Measurements from ENCODE around the gene NT5DC4. TPM values are rescaled to one million over a fixed set of nuclear protein-coding genes. Genes with fewer than 3 reads are reported as not detected.
A peak's percentile ranks its signal among the peaks of the same experiment; 100 is the strongest.

The NT5DC4 gene
- total and polyA plus RNA-seq, 2 experiments from 2014 or later, result 0.79 to 2.7 TPM

DNA sequence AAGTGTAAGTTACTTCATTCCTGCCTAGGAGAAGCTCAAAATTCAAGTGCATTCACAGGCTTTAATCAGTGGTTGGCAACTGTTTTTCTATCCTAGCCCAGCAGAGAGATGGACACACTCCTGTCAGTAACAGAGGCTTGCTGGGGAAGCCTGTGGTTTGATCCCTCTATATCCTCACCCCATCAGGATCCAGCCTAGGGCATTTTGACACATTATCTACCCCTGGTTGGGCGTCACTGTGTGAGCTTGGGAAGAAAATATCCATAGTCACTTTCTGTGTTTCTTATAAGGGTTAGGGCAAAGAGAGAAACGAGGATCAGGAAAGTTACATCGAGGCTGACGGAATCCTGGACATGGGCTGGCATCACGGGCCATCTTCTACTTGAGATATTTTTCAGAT, 10.0 kb downstream of the NT5DC4 start:
- Histone ChIP-seq H3K4me2 (no peak overlapping the region), H3K9me2 (replicated peaks; ENCODE audit: insufficient read depth) (no peaks in the 10 kb centered on the region), H3K27ac (no peak overlapping the region), H3K79me2 (no peaks in the 10 kb centered on the region), H3K4me3 (no peak overlapping the region), H3K27me3 (no peaks in the 10 kb centered on the region), H3K36me3 (replicated peaks; ENCODE audit: insufficient read depth, low read depth) (no peaks in the 10 kb centered on the region), H3K4me1 (ENCODE audit: insufficient read depth) (peaks cover 3% of the 10 kb centered on the region), H2AFZ (no peak overlapping the region), H4K20me1 (ENCODE audit: insufficient read depth, poor library complexity, severe bottlenecking) (no peaks in the 10 kb centered on the region), H3K9me3 (ENCODE audit: low read depth) (no peaks in the 10 kb centered on the region)
- DNase-seq (ENCODE audit: low spot score), result no peak
- WGBS (ENCODE audit: low lambda C conversion rate, missing lambda C conversion rate), result 87% methylated on average over 5 of the region's 5 CpGs
- TF ChIP-seq EZH2phosphoT487 (IDR thresholded peaks at IDR 0.05; ENCODE audit: low read depth, severe bottlenecking, unreplicated experiment) (no peak), CTCF (IDR thresholded peaks at IDR 0.05; ENCODE audit: poor library complexity) (no peak), EZH2 (IDR thresholded peaks at IDR 0.05; ENCODE audit: borderline replicate concordance) (no peak)

DNA sequence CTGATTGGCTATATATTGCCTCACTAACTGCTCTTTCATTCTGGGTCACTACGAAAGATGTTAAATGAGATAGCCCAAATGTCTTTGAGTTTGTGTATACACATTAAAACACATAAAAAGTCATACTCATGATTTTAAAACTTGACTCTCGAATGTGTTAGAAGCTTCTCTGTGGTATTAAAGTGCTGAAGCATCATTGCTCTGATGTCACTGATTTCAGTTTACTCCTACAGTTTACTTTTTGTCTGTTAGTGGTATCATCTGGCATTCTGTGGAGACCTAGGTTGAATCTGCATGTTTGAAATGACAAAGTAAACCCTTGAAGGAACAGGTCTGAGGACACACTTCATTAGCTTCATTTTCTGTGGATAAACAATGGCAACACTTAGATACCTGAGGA, 10.7 kb downstream of the NT5DC4 start:
- TF ChIP-seq EZH2phosphoT487 (IDR thresholded peaks at IDR 0.05; ENCODE audit: low read depth, severe bottlenecking, unreplicated experiment), result no peak
- TF ChIP-seq CTCF (IDR thresholded peaks at IDR 0.05; ENCODE audit: poor library complexity), result no peak
- no peak for TF ChIP-seq EZH2 (IDR thresholded peaks at IDR 0.05; ENCODE audit: borderline replicate concordance)
- Histone ChIP-seq H2AFZ (no peak overlapping the region), H3K4me3 (no peak overlapping the region), H3K9me3 (ENCODE audit: low read depth) (no peaks in the 10 kb centered on the region), H3K27me3 (no peaks in the 10 kb centered on the region), H3K4me1 (ENCODE audit: insufficient read depth) (peaks cover 3% of the 10 kb centered on the region), H3K27ac (no peak overlapping the region), H3K79me2 (no peaks in the 10 kb centered on the region), H3K36me3 (replicated peaks; ENCODE audit: insufficient read depth, low read depth) (no peaks in the 10 kb centered on the region), H3K4me2 (no peak overlapping the region), H4K20me1 (ENCODE audit: insufficient read depth, poor library complexity, severe bottlenecking) (no peaks in the 10 kb centered on the region), H3K9me2 (replicated peaks; ENCODE audit: insufficient read depth) (no peaks in the 10 kb centered on the region)
- no peak for DNase-seq (ENCODE audit: low spot score)
- 84% methylated on average over 2 of the region's 2 CpGs for WGBS (ENCODE audit: low lambda C conversion rate, missing lambda C conversion rate)

GRCh38 chr2:112733456-112733855, 12.6 kb downstream of the NT5DC4 start:
- Histone ChIP-seq H3K79me2 (no peaks in the 10 kb centered on the region), H3K36me3 (replicated peaks; ENCODE audit: insufficient read depth, low read depth) (no peaks in the 10 kb centered on the region), H3K27me3 (no peaks in the 10 kb centered on the region), H3K9me3 (ENCODE audit: low read depth) (no peaks in the 10 kb centered on the region), H3K9me2 (replicated peaks; ENCODE audit: insufficient read depth) (no peaks in the 10 kb centered on the region), H3K4me1 (ENCODE audit: insufficient read depth) (peaks cover 10% of the 10 kb centered on the region), H3K4me3 (no peak overlapping the region), H4K20me1 (ENCODE audit: insufficient read depth, poor library complexity, severe bottlenecking) (no peaks in the 10 kb centered on the region), H3K27ac (peak overlapping the region; percentile 2), H2AFZ (no peak overlapping the region), H3K4me2 (no peak overlapping the region)
- TF ChIP-seq CTCF (IDR thresholded peaks at IDR 0.05; ENCODE audit: poor library complexity) (no peak), EZH2 (IDR thresholded peaks at IDR 0.05; ENCODE audit: borderline replicate concordance) (no peak)
- DNase-seq (ENCODE audit: low spot score), result no peak
- WGBS (ENCODE audit: low lambda C conversion rate, missing lambda C conversion rate), result 69% methylated on average over 4 of the region's 4 CpGs

GRCh38 chr2:112733871-112734270, 13.1 kb downstream of the NT5DC4 start:
- Histone ChIP-seq H4K20me1 (ENCODE audit: insufficient read depth, poor library complexity, severe bottlenecking) (no peaks in the 10 kb centered on the region), H3K36me3 (replicated peaks; ENCODE audit: insufficient read depth, low read depth) (no peaks in the 10 kb centered on the region), H3K27ac (peak overlapping the region; percentile 7), H3K4me2 (no peak overlapping the region), H3K4me1 (ENCODE audit: insufficient read depth) (peaks cover 12% of the 10 kb centered on the region), H3K79me2 (no peaks in the 10 kb centered on the region), H3K9me3 (ENCODE audit: low read depth) (no peaks in the 10 kb centered on the region), H3K27me3 (no peaks in the 10 kb centered on the region), H3K9me2 (replicated peaks; ENCODE audit: insufficient read depth) (no peaks in the 10 kb centered on the region), H2AFZ (no peak overlapping the region), H3K4me3 (no peak overlapping the region)
- DNase-seq (ENCODE audit: low spot score), result no peak
- TF ChIP-seq EZH2 (IDR thresholded peaks at IDR 0.05; ENCODE audit: borderline replicate concordance), result no peak
- no peak for TF ChIP-seq CTCF (IDR thresholded peaks at IDR 0.05; ENCODE audit: poor library complexity)
- TF ChIP-seq EZH2phosphoT487 (IDR thresholded peaks at IDR 0.05; ENCODE audit: low read depth, severe bottlenecking, unreplicated experiment), result no peak
- 43% methylated on average over 1 of the region's 1 CpG for WGBS (ENCODE audit: low lambda C conversion rate, missing lambda C conversion rate)
